Activated naive CD8-positive, alpha-beta T cell treated with anti-CD3 and anti-CD28 coated beads, Interleukin-2, amount 10 ng/mL, durations not matched to agents 7 days and 5 days (primary cell): Measurements from ENCODE around the gene NUS1. TPM values are rescaled to one million over a fixed set of nuclear protein-coding genes. Genes with fewer than 3 reads are reported as not detected.
A peak's percentile ranks its signal among the peaks of the same experiment; 100 is the strongest.
"Not testable (repeated sequence)": the region's sequence is repeated elsewhere in the genome, so short reads cannot be mapped to it uniquely, and the experiment has no call there.

Experiments
- ATAC-seq: fragments of 150-1000 bp; cut with Tn5 transposase; one replicate; pipeline ENCODE4 v1.10.0; 2021; ENCODE audit warnings: low read depth, moderate library complexity
- POLR2A ChIA-PET: fragments of 350-600 bp; sonication (Branson Sonifier 250); formaldehyde crosslinking; loops from one replicate; lab custom pipeline; 2021; ENCODE audit warnings: antibody characterized with exemption; lab: Charles Lee
- DNase-seq: peaks from one replicate; pipeline ENCODE4 v3.0.0; 2021
- H3K27ac Mint-ChIP-seq: one replicate; pipeline ENCODE4 v1.8.0; 2022; ENCODE audit warnings: mild to moderate bottlenecking, mixed read lengths
- H3K27me3 Mint-ChIP-seq: one replicate; pipeline ENCODE4 v1.8.0; 2022; ENCODE audit warnings: mild to moderate bottlenecking, moderate library complexity, mixed read lengths
- H3K36me3 Mint-ChIP-seq: one replicate; pipeline ENCODE4 v1.8.0; 2021; ENCODE audit warnings: mild to moderate bottlenecking, mixed read lengths
- H3K4me1 Mint-ChIP-seq: one replicate; pipeline ENCODE4 v1.8.0; 2021; ENCODE audit warnings: mixed read lengths
- H3K4me3 Mint-ChIP-seq: one replicate; pipeline ENCODE4 v1.8.0; 2022; ENCODE audit warnings: mild to moderate bottlenecking, moderate library complexity, mixed read lengths
- H3K9me3 Mint-ChIP-seq: one replicate; pipeline ENCODE4 v1.8.0; 2021; ENCODE audit warnings: mixed read lengths
- total RNA-seq, 2 experiments: library from RNA; stranded (reverse); gene quantifications; one replicate each; pipeline ENCODE4 v1.2.3, GENCODE V29; 2021

NUS1 gene
- 10 to 100 TPM; 24.1 to 25.1 TPM for total RNA-seq

DNA sequence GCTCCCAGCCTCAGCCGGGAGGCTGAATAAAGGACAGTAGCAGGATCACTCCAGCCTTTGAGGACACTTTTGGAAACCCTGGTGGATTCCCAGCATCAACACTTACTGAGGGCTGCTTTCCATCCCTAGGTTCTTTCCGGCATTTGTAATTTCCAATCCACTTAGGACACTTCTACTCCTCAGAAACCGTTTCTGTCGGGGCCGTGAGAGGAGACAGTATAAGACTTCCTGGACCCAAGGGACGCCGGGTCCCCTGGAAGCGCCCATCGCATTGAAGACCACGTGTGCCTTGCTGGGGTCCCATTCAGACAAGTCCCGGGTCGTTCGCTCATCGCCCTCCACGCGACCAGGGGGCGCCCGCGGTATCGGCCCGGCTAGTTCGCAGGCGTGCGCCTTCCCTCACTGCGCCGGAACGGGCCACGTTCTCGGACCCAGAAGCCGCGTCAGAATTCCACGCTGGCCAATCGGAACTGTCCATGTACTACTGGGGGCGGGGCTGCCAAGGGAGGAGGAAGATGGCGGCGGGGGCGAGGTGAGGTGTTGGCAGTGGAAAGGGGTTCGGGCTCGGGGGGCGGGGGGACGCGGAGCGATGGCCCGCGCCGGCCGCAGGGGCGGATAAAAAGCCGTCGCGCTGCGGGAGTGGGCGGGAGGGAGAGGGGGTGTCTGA, at the start of gene NUS1:
Gene NUS1, plus strand, starts transcription at position 479 of the 667 bp plus-strand sequence. CDS start 202 bp downstream, outside the sequence.
- POLR2A ChIA-PET, result interaction anchor here (0.6 kb wide), 1 partner anchor 8 kb away, joined by 3 read pairs; no protein-coding TSS in a partner anchor

DNA sequence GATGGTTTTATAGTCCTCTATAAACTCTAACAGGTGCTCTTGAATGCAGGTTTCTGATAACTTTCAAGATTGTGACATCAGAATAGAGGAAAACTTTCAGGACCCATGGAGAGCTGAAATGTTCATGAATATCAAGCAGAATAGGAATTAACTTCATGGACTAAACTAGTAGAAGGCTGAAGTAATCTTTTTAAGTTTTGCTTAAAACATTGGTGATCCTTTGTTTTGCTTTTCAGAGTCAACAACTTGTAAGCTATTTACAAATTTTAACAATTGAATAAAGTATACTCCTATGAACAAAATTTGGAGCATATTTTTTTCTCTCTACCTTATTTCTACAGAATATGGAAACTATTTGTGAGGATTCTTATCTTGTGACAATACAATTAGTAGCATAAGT, 47.7 kb upstream of the NUS1 start:
- Mint-ChIP-seq H3K9me3 (peaks cover 11% of the 10 kb centered on the region), H3K4me3 (no peak overlapping the region), H3K27ac (no peak overlapping the region)

More for the DNA sequence above, at the start of gene NUS1:
- peak within 1 kb of the TSS; percentile 88 for H3K4me3 Mint-ChIP-seq
- ATAC-seq, result peak; percentile 98
- DNase-seq, result peak; percentile 98
- H3K27ac Mint-ChIP-seq, result peak within 1 kb of the TSS; percentile 91
- no peaks in the 10 kb centered on the region for H3K27me3 Mint-ChIP-seq
- peaks cover 17% of the 10 kb centered on the region for H3K36me3 Mint-ChIP-seq
- H3K9me3 Mint-ChIP-seq, result peaks cover 1% of the 10 kb centered on the region
- H3K4me1 Mint-ChIP-seq, result peaks cover 30% of the 10 kb centered on the region

DNA sequence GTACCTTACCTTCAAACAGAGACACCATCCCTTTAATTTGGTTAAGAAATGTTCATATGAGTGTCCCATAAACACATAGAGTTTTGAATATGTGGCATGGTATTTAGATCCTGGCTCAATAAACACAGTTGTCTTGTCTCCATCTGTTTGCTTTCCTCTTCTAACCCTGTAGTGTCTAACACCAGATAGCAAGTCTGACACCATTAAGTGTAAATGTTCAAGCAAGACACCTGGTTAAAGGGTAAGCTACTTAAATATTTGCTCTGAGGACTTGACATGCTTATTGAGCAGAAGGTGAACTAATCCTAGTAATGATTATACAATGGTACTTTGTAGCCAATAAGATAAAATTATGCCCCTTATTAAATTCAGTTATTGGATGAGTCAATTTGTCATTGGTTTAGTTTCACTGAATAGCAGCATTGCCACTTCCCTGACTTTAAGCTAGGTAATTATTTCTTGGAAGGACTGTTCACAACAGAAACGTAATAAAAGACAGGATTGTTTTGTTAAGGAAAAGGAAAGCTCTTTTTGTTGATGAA, 46.1 kb upstream of the NUS1 start:
- H3K4me3 Mint-ChIP-seq, result no peak overlapping the region
- H3K9me3 Mint-ChIP-seq, result peaks cover 8% of the 10 kb centered on the region
- POLR2A ChIA-PET, result no interaction called here

More for the DNA sequence above, 47.7 kb upstream of the NUS1 start:
- ATAC-seq (no peak), DNase-seq (no peak)
- POLR2A ChIA-PET, result no interaction called here
- no peaks in the 10 kb centered on the region for H3K4me1 Mint-ChIP-seq
- H3K36me3 Mint-ChIP-seq, result peaks cover 1% of the 10 kb centered on the region
- H3K27me3 Mint-ChIP-seq, result peaks cover 4% of the 10 kb centered on the region

DNA sequence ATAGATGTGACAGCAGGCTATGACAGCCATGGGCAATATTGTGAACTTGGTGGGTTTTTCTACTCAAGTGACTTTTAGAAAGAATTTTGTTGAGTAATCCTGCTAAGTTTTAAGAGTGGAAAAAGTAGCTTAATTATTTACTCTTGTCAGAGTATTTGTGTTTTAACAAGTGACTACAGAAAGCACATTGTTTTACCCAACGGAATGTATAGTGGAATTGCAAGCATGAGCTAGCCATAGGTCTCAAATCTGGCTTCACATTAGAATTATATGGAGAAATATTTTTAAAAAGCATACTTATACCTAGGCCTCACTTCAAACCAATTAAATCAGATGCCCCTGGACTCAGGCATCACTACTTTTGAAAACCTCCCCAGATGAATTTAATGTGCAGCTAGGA, 37.5 kb upstream of the NUS1 start:
- no peak overlapping the region for H3K4me3 Mint-ChIP-seq
- peaks cover 2% of the 10 kb centered on the region for H3K9me3 Mint-ChIP-seq
- POLR2A ChIA-PET, result no interaction called here
- no peak for ATAC-seq
- H3K27me3 Mint-ChIP-seq, result no peaks in the 10 kb centered on the region
- H3K27ac Mint-ChIP-seq, result no peak overlapping the region
- H3K4me1 Mint-ChIP-seq, result no peaks in the 10 kb centered on the region
- no peak for DNase-seq
- no peaks in the 10 kb centered on the region for H3K36me3 Mint-ChIP-seq

More for the DNA sequence above, 46.1 kb upstream of the NUS1 start:
- Mint-ChIP-seq H3K27ac (no peak overlapping the region), H3K4me1 (no peaks in the 10 kb centered on the region), H3K36me3 (peaks cover 1% of the 10 kb centered on the region), H3K27me3 (peaks cover 4% of the 10 kb centered on the region)
- DNase-seq (no peak), ATAC-seq (no peak)

DNA sequence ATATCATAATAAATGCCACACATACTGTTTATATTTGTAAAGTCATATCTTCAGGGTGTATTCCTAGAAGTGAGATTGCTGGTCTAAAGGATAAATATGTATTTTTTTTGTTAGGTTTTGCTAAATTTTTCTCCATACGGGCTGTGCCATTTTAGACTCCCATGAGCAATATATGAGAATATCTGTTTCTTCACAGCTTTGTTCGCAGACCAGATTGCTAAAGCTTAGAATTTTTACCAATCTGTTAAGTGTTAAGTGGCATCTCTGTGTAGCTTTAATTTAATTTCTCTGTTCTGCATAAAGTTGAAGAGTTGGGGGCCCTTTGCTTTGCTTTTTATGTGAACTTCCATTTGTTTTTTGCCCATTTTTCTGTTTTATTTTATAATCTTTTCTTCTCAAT, 32.3 kb upstream of the NUS1 start:
- H3K27ac Mint-ChIP-seq, result no peak overlapping the region
- H3K4me1 Mint-ChIP-seq, result no peaks in the 10 kb centered on the region
- H3K27me3 Mint-ChIP-seq, result no peaks in the 10 kb centered on the region
- POLR2A ChIA-PET, result no interaction called here
- peaks cover 2% of the 10 kb centered on the region for H3K9me3 Mint-ChIP-seq
- DNase-seq (no peak), ATAC-seq (no peak)
- H3K36me3 Mint-ChIP-seq, result peaks cover 2% of the 10 kb centered on the region
- no peak overlapping the region for H3K4me3 Mint-ChIP-seq

DNA sequence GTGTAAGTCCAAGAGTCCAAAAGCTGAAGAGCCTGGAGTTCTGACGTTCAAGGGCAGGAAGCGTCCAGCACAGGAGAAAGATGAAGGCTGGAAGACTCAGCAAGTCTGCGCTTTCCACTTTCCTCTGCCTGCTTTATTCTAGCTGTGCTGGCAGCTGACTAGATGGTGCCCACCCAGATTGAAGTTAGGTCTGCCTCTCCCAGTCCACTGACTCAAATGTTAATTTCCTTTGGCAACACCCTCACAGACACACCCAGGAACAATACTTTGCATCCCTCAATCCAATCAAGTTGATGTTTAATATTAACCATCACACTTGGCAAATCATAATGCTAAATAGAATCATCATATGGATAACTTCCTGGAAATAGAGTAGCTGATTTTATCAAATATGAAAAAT, 23.3 kb upstream of the NUS1 start:
- H3K4me3 Mint-ChIP-seq, H3K36me3 Mint-ChIP-seq, H3K4me1 Mint-ChIP-seq, H3K9me3 Mint-ChIP-seq, POLR2A ChIA-PET, ATAC-seq, H3K27ac Mint-ChIP-seq, DNase-seq, H3K27me3 Mint-ChIP-seq: not testable (repeated sequence)

DNA sequence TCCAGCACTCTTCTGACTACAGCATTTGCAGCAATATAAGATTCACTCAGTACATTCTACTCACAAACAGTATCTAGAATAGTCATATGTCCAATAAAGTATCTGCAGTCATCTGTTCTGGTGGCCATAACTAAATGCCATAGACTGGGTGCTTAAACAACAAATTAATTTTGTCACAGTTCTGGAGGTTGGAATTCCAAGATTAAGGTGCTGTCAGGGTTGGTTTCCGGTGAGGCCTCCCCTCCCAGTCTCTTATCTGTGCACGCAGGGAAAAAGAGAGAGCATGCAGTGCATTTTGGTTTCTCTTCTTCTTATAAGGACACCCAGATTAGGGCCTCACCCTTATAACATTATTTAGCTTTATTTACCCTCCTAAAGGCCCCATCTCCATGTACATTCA, 21.3 kb upstream of the NUS1 start:
- H3K4me1 Mint-ChIP-seq, result peaks cover 1% of the 10 kb centered on the region
- H3K9me3 Mint-ChIP-seq, result no peaks in the 10 kb centered on the region
- POLR2A ChIA-PET, result no interaction called here
- DNase-seq (no peak), ATAC-seq (no peak)
- no peak overlapping the region for H3K27ac Mint-ChIP-seq
- H3K27me3 Mint-ChIP-seq, result no peaks in the 10 kb centered on the region
- no peak overlapping the region for H3K4me3 Mint-ChIP-seq
- peaks cover 6% of the 10 kb centered on the region for H3K36me3 Mint-ChIP-seq

DNA sequence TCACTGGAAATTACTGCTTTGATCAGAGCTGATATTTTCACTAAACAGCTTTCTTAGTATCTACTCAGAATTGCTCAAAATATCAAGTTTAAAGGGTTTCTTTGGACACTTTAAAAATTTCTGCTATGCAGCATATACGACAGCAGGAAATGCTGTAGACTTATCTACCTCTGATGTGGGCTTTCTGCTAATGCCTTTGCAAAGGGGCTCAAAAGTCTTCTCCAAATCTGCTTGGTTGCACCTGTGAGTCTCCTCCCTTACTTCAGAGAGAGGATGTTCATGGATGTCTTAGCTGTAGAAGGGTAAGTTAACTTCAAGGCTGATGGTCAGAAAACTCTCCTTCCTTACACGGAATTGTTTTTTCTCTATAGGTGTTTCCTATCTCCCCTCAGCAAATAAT, 19.9 kb upstream of the NUS1 start:
- peaks cover 6% of the 10 kb centered on the region for H3K36me3 Mint-ChIP-seq
- no peak for DNase-seq
- ATAC-seq, result peak; percentile 63
- no peak overlapping the region for H3K27ac Mint-ChIP-seq
- H3K9me3 Mint-ChIP-seq, result no peaks in the 10 kb centered on the region
- H3K27me3 Mint-ChIP-seq, result no peaks in the 10 kb centered on the region
- H3K4me1 Mint-ChIP-seq, result peaks cover 1% of the 10 kb centered on the region
- POLR2A ChIA-PET, result no interaction called here
- H3K4me3 Mint-ChIP-seq, result no peak overlapping the region

DNA sequence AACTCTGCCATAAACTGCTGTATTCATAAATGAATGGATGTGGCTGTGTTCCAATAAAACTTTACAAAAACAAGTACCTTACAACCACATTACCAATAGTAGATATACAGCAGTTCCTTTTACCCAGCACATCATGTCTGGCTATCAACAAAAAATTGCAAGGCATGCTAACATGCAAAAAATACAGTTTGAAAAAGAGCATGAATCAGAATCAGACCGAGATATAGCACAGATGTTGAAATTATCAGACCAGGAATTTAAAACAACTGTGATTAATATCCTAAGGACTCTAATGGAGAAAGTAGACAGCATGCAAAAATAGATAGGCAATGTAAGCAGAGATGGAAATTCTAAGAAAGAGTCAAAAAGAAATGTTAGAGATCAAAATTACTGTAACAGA, 8.4 kb upstream of the NUS1 start:
- H3K9me3 Mint-ChIP-seq, result no peaks in the 10 kb centered on the region
- POLR2A ChIA-PET, result interaction anchor here (0.5 kb wide), 1 partner anchor 8 kb away, joined by 3 read pairs; no protein-coding TSS in a partner anchor
- H3K27me3 Mint-ChIP-seq, result no peaks in the 10 kb centered on the region
- DNase-seq, result no peak
- no peak overlapping the region for H3K4me3 Mint-ChIP-seq
- H3K4me1 Mint-ChIP-seq, result no peaks in the 10 kb centered on the region
- H3K27ac Mint-ChIP-seq, result no peak overlapping the region
- H3K36me3 Mint-ChIP-seq, result no peaks in the 10 kb centered on the region
- ATAC-seq, result no peak

DNA sequence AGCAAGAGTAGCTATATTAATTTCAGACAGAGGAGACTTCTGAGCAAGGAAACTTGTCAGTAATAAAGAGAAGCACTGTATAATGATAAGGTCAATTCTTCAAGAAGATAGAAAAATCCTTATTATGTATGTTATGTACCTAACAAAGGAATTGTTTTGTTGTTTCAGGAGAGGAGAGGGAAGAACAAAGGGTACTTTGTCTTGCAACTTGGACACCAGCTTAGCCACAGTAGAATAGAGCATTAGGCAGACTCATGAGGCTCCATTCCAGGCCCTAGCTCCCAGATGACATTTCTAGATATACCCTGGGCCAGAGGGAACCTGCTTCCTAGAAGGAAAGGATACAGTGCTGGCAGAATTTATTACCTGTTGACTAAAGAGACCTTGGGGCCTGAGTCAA, 6.5 kb upstream of the NUS1 start:
- no peaks in the 10 kb centered on the region for H3K36me3 Mint-ChIP-seq
- H3K4me3 Mint-ChIP-seq, result no peak overlapping the region
- ATAC-seq (no peak), DNase-seq (no peak)
- no peak overlapping the region for H3K27ac Mint-ChIP-seq
- no peaks in the 10 kb centered on the region for H3K27me3 Mint-ChIP-seq
- H3K9me3 Mint-ChIP-seq, result no peaks in the 10 kb centered on the region
- H3K4me1 Mint-ChIP-seq, result peaks cover 2% of the 10 kb centered on the region
- POLR2A ChIA-PET, result interaction anchor here (0.7 kb wide), 1 partner anchor 52 kb away, joined by 3 read pairs; no protein-coding TSS in a partner anchor

DNA sequence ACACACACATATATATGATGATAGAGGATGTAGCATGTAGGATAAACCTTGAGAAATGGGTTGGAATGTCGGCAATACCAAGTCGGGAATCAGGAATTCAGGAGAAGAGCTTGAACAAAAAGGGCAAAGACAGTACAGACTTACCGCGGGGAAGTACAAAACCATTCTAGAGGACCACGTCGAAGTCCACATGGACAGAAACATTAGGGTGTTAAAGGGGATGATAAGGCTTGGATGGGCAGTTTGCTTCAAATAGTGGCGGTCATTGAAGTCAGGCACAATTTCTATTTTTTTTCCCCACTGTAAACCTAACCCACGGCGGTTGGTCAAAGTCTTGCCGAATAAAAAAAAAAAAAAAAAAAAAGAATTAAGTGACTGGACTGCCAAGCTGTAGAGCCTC, 766 bp upstream of the NUS1 start:
- Mint-ChIP-seq H3K27ac (peak overlapping the region; percentile 75), H3K9me3 (peaks cover 1% of the 10 kb centered on the region), H3K27me3 (no peaks in the 10 kb centered on the region), H3K36me3 (peaks cover 11% of the 10 kb centered on the region), H3K4me1 (peaks cover 27% of the 10 kb centered on the region), H3K4me3 (peak overlapping the region; percentile 88)
- ATAC-seq, result no peak
- POLR2A ChIA-PET, result interaction anchor here (0.6 to 1.0 kb wide), 2 partner anchors 8 to 72 kb away, joined by 3 to 4 read pairs; partner anchors contain the start of gene GOPC
- DNase-seq, result no peak

DNA sequence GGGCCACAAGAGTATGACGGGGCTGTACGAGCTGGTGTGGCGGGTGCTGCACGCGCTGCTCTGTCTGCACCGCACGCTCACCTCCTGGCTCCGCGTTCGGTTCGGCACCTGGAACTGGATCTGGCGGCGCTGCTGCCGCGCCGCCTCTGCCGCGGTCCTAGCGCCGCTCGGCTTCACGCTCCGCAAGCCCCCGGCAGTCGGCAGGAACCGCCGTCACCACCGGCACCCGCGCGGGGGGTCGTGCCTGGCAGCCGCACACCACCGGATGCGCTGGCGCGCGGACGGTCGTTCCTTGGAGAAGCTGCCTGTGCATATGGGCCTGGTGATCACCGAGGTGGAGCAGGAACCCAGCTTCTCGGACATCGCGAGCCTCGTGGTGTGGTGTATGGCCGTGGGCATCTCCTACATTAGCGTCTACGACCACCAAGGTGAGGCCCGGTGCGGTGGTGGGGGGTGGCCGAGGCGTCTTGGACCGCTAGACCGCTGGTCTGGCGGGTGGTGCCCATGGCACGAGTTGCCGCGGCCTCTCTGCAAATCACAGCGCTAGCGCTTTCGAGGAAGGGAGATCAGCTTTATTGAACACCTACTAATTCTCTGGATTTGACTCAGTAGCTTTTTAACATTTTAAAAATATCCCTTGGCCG, 511 bp downstream of the NUS1 start:
- H3K9me3 Mint-ChIP-seq, POLR2A ChIA-PET, H3K27me3 Mint-ChIP-seq: not testable (repeated sequence)
- Mint-ChIP-seq H3K36me3 (peaks cover 21% of the 10 kb centered on the region), H3K4me1 (peaks cover 33% of the 10 kb centered on the region), H3K27ac (peak overlapping the region; percentile 91), H3K4me3 (peak overlapping the region; percentile 88)
- ATAC-seq (peak; percentile 35), DNase-seq (peak; percentile 44)

DNA sequence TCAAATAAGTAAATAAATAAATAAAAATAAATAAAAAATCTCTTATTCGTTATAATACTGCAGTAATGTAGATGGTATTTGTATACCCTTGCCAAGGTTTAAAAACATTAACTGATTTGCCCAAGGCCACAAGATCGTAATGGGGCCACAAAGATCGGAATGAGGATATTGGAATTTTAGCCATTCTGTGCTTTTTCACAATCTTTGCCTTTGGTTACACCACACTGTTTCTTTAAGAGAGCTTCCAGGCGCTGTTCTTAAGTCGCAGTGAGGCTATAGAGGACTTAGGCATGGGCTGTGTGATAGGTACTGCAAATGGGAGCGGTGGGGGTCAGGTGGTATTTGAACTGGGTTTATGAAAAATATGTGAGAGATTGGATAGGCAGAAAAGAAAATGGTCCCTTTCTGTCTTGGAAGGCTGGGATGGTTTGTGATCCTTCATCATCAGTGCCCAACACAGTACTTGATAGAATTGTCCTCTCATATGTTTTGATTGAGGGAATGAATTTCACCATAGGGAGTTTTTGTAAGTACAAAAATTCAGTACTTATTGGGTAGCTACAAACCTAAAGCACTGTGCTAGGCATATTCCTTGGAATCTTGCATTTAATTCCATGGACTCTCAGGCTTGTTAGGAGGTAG, 1.4 kb downstream of the NUS1 start:
- peak overlapping the region; percentile 10 for H3K27ac Mint-ChIP-seq
- H3K4me3 Mint-ChIP-seq, result peak overlapping the region; percentile 65
- H3K27me3 Mint-ChIP-seq, result no peaks in the 10 kb centered on the region
- POLR2A ChIA-PET, result no interaction called here
- H3K4me1 Mint-ChIP-seq, result peaks cover 39% of the 10 kb centered on the region
- DNase-seq, result no peak
- no peak for ATAC-seq
- peaks cover 1% of the 10 kb centered on the region for H3K9me3 Mint-ChIP-seq
- H3K36me3 Mint-ChIP-seq, result peaks cover 24% of the 10 kb centered on the region
